ENCODE results near the gene ASB18.

ASB18 gene

DNA sequence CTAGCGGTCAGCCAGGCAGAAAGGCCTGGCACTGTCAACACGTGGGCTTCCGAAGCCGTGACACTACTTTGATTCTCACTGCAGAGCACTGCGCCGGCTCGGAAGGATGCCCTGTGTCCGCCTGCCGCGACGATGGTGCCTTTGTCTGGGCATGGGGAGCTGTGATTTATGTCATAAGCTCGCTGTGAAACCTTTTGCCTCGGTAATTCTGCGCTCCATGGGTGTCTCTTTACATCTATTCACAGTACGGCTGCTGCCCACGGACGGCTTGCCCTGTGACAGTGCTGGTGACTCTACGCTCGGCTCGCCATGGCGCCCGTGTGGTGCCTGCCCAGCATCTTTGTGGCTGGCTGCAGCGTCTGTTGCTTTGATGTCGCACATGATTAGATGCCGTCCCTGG is 52.9 kb downstream of the ASB18 start:
- intact Hi-C loops (cut with DNase I; ENCODE audit: low total_unique reads) = no loop called here
- peaks cover 0 to 9% (median 3%) of the 10 kb centered on the region in 3 donors for H3K9me3 ChIP-seq
- TF ChIP-seq, protein P1, sequence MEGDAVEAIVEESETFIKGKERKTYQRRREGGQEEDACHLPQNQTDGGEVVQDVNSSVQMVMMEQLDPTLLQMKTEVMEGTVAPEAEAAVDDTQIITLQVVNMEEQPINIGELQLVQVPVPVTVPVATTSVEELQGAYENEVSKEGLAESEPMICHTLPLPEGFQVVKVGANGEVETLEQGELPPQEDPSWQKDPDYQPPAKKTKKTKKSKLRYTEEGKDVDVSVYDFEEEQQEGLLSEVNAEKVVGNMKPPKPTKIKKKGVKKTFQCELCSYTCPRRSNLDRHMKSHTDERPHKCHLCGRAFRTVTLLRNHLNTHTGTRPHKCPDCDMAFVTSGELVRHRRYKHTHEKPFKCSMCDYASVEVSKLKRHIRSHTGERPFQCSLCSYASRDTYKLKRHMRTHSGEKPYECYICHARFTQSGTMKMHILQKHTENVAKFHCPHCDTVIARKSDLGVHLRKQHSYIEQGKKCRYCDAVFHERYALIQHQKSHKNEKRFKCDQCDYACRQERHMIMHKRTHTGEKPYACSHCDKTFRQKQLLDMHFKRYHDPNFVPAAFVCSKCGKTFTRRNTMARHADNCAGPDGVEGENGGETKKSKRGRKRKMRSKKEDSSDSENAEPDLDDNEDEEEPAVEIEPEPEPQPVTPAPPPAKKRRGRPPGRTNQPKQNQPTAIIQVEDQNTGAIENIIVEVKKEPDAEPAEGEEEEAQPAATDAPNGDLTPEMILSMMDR (IDR thresholded peaks at IDR 0.05) = no peak
- no peaks in the 10 kb centered on the region for H3K4me1 ChIP-seq
- H3K4me3 ChIP-seq = no peak overlapping the region
- H3K36me3 ChIP-seq = no peaks in the 10 kb centered on the region
- peaks cover 0 to 35% of the 10 kb centered on the region in 2 donors for H3K27me3 ChIP-seq
- H3K27ac ChIP-seq = no peak overlapping the region
- DNase-seq = peak in 1 of 2 donors; percentile 48

DNA sequence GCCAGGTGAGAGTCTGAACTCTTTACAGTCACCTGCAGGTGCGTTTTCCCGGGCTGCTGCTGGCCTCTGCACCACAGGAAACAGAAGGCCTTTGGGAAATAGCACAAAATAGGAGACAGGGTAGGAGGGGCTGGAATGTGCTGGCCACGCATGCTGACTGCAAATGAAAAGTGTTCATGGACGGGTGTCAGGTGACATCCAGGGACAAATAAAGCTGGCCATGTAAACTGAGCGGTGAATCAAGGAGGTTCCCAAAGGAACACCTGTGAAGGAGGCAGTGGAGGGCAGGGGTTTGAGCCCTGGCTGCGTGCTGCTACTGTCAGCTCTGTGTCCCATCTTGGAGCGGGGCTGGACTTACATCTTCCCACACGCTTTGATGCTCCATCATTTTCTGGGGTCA is 53.7 kb downstream of the ASB18 start:
- DNase-seq = peak in 1 of 2 donors; percentile 29
- intact Hi-C loops (cut with DNase I; ENCODE audit: low total_unique reads) = no loop called here
- Histone ChIP-seq H3K27ac (no peak overlapping the region), H3K27me3 (peaks cover 0 to 27% of the 10 kb centered on the region in 2 donors), H3K9me3 (peaks cover 0 to 10% (median 10%) of the 10 kb centered on the region in 3 donors), H3K4me1 (no peaks in the 10 kb centered on the region), H3K36me3 (no peaks in the 10 kb centered on the region), H3K4me3 (no peak overlapping the region)
- TF ChIP-seq, protein P1 (IDR thresholded peaks at IDR 0.05) = no peak

DNA sequence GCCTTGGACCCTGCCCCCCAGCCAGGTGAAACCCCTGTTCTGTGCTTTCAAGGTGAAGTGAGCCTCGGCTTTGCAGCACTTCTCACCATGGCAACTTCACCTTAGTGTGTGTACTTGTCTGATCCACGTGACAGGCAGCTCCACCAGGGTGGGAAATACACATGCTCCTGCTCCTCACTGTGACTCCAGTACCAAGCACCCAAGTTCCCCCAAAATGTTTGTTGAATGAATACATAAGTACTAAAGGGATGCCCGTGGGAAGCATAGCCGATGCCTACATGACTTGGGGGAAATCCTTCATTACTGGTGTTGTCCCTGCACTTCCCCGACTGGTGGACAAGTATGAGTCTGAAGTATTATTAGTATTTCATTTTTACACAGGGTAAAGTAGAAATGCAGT is 54.2 kb downstream of the ASB18 start:
- H3K4me3 ChIP-seq = no peak overlapping the region
- peak in 1 of 2 donors; percentile 28 for DNase-seq
- peaks cover 0 to 22% of the 10 kb centered on the region in 2 donors for H3K27me3 ChIP-seq
- H3K9me3 ChIP-seq = peaks cover 0 to 16% (median 10%) of the 10 kb centered on the region in 3 donors
- no peak overlapping the region for H3K27ac ChIP-seq
- TF ChIP-seq, protein P1 (IDR thresholded peaks at IDR 0.05) = no peak
- no peaks in the 10 kb centered on the region for H3K36me3 ChIP-seq
- H3K4me1 ChIP-seq = no peaks in the 10 kb centered on the region
- intact Hi-C loops (cut with DNase I; ENCODE audit: low total_unique reads) = no loop called here

DNA sequence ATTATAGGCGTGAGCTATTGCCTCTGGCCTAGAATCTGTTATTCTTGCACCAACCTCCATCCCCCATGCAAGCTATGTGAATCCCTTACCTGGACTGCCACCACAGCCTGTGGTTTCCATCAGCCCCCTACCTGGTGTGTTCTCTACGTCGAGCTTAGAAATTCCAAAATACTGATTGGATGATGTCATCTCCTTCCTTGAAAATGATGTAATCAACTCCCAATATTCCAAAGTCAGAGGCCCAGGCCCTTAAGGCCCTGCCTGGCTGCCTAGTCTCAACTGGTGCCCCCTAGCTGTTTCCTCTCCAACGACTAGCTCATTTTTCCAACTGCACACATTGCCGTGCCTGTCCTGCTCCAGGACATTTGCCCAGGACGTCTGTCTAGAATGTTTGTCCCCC is 54.7 kb downstream of the ASB18 start:
- Histone ChIP-seq H3K27me3 (peaks cover 0 to 17% of the 10 kb centered on the region in 2 donors), H3K4me1 (no peaks in the 10 kb centered on the region), H3K4me3 (no peak overlapping the region), H3K9me3 (peaks cover 0 to 19% (median 10%) of the 10 kb centered on the region in 3 donors), H3K36me3 (no peaks in the 10 kb centered on the region), H3K27ac (no peak overlapping the region)
- TF ChIP-seq, protein P1 (IDR thresholded peaks at IDR 0.05) = no peak
- peak in 1 of 2 donors; percentile 3 for DNase-seq
- intact Hi-C loops (cut with DNase I; ENCODE audit: low total_unique reads) = no loop called here

DNA sequence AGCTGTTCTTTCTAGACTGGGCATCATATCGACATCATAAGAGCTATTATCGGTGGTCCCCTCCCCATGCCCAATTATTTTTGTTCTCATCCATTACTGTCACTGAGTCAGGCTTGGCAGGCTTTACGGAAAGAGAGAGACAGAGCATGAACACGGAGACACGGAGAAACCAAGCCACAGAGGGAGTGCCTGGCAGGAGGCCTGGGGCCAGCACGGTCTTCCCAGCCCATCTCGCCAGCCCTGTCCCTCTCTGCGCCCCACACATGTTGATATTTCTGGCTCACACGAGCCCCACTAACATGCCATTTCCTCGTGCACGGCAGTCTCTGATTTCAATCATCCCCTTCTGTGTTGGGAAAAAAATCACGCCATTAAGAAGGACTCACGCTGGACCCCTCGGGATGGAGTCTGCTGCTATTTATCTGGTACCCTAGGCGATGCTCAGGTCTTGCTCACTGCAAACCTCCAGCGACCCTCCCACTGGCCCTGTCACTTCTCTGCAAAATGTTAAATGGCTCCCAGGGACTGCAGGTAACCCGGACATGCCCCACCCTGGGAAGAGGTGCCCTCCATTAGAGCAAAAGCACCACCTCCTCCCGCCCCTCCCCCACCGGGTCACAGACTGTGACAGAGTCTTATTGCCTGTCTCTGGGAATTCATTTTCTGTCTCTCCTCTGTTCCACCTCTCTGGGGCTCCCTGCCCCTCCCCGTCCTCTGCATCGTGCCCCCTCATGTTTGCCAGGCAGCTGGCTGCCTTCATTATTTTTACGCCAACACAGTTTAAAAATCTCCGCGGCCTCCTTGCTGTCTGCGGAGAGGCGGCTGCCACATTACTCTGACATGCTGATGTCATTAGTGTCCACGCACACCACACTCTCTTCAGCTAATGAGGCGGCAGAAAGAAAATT is 55.9 kb downstream of the ASB18 start:
- H3K4me3 ChIP-seq = no peak overlapping the region
- DNase-seq = peak in 1 of 2 donors; percentile 28
- no peaks in the 10 kb centered on the region for H3K36me3 ChIP-seq
- TF ChIP-seq, protein P1 (IDR thresholded peaks at IDR 0.05) = no peak
- H3K27me3 ChIP-seq = peaks cover 0 to 14% of the 10 kb centered on the region in 2 donors
- intact Hi-C loops (cut with DNase I; ENCODE audit: low total_unique reads) = no loop called here
- H3K4me1 ChIP-seq = no peaks in the 10 kb centered on the region
- no peak overlapping the region for H3K27ac ChIP-seq
- H3K9me3 ChIP-seq = peaks cover 0 to 19% (median 11%) of the 10 kb centered on the region in 3 donors

Data from tibial artery (tissue), 4 donors.